SU-DHL-6 (cell line): ENCODE results near the gene NID2.

ENCODE experiments used
- EZH2phosphoT487 ChIP-seq: fragments of 200-600 bp; sonication (generic), shearing (Covaris generic); conservative IDR thresholded peaks from 2 replicates; pipeline ENCODE4 v1.6.1; 2018; ENCODE audit warnings: mild to moderate bottlenecking, antibody characterized with exemption, low read length, moderate library complexity, mixed read lengths
- TF ChIP-seq, protein P1 (sequence below): fragments of 200-600 bp; sonication (generic); IDR thresholded peaks from one replicate; pipeline ENCODE4 v1.5.1; 2017; ENCODE audit warnings: antibody characterized with exemption, mild to moderate bottlenecking, low read length, moderate library complexity; ENCODE audit not compliant: insufficient read depth, poor library complexity, severe bottlenecking

DNA sequence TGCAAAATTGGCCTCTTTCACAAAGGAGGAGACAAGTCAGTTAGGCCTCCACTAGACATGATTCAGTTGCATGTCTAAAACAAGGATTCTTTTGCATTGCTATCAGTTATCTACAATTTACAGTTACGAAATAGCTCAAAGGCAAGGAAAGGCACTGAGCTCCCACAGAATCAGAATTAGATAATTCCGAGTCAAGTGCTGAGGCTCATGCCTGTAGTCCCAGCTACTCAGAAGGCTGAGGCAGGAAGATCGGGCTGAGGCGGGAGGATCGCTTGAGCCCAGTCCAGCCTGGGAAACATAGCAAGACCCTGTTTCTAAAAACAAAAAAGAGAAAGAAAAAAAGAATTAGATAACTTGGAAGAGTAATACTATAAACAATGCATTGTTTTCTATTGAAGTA, 91.8 kb downstream of the NID2 start:
- TF ChIP-seq, protein P1, sequence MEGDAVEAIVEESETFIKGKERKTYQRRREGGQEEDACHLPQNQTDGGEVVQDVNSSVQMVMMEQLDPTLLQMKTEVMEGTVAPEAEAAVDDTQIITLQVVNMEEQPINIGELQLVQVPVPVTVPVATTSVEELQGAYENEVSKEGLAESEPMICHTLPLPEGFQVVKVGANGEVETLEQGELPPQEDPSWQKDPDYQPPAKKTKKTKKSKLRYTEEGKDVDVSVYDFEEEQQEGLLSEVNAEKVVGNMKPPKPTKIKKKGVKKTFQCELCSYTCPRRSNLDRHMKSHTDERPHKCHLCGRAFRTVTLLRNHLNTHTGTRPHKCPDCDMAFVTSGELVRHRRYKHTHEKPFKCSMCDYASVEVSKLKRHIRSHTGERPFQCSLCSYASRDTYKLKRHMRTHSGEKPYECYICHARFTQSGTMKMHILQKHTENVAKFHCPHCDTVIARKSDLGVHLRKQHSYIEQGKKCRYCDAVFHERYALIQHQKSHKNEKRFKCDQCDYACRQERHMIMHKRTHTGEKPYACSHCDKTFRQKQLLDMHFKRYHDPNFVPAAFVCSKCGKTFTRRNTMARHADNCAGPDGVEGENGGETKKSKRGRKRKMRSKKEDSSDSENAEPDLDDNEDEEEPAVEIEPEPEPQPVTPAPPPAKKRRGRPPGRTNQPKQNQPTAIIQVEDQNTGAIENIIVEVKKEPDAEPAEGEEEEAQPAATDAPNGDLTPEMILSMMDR = no peak
- no peak for TF ChIP-seq EZH2phosphoT487
